Fibroblast of peridontal ligament (primary cell): Measurements from ENCODE around the gene F9.
"Not testable (repeated sequence)": the region's sequence is repeated elsewhere in the genome, so short reads cannot be mapped to it uniquely, and the experiment has no call there.

Experiments
- DNase-seq: peaks from one replicate; pipeline ENCODE4 v3.0.0-alpha.2; 2010; ENCODE audit errors: extremely low read depth

The F9 gene

GRCh38 chrX:139530550-139530949 is at the start of gene F9:
TSS of gene F9 (plus strand) at chrX:139530739. CDS start at chrX:139530765, 26 bp downstream.
- DNase-seq: no peak

DNA sequence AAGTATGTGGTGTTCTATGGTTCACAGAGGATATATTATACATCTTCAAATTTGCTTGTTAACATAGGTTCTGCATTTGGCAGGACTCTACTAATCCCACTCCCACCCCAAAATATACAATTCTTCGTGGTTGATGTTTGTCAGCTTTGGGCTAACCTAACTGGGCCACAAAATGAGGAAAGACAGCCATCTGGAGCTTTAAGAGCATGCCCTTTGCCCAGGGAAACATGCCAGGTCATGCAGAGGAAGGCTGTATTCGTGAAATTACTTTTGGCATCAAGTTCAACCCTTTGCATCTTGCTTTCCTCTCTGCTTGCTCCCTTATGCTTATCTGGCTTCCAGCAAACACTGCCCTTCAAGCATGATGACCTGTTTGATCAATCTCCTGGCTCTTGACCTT is 46.8 kb upstream of the F9 start:
- no peak for DNase-seq

- no peak for DNase-seq
These were observed 45.9 kb upstream of the F9 start for GRCh38 chrX:139484591-139484990.

DNA sequence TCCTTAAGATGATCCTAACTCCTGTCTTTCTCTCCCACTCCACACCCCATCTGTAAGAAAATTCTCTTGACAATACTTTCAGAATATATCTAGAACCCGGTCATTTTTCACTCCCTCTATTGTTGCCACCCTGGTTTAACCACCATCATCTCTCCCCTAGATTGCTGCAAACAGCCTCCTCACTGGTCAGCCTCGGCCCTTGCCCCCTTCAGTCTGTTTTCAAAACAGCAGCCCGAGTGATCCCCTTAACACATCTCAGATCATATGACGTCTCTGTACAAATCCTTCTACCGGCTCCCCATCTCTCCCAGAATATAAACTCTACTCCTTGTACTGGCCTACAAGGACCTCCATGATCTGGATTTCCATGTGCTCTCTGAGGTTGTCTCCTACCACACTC is 35.2 kb upstream of the F9 start:
- DNase-seq: no peak

GRCh38 chrX:139506333-139506732 is 24.2 kb upstream of the F9 start:
- DNase-seq: no peak

- DNase-seq: no peak
These were observed 22.4 kb upstream of the F9 start for GRCh38 chrX:139508099-139508498.

GRCh38 chrX:139518475-139518874 is 12.1 kb upstream of the F9 start:
- DNase-seq: no peak

DNA sequence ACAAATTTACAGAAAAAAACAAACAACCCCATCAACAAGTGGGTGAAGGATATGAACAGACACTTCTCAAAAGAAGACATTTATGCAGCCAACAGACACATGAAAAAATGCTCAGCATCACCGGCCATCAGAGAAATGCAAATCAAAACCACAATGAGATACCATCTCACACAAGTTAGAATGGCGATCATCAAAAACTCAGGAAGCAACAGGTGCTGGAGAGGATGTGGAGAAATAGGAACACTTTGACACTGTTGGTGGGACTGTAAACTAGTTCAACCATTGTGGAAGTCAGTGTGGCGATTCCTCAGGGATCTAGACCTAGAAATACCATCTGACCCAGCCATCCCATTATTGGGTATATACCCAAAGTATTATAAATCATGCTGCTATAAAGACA is 1.7 kb upstream of the F9 start:
- not testable (repeated sequence) for DNase-seq

DNA sequence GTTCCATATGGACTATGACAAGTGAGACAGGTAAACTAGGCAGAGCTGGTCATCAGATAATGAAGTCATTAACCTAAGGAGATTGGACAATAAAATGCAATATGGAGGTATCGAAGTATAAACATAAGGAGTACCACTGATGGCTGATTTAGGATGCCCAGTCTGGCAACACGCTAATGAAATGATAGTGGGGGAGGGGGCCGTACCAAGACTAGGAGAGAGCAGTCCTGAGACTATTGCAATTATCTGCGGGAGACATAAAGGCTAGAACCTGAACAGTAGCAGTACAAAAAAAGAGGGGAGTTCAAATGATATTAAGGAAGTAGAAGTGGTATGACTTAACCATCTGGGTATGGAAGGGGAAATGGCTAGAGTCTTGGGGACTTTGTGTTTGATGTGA is 2.3 kb downstream of the F9 start:
- DNase-seq: no peak

- no peak for DNase-seq
These were observed 2.9 kb downstream of the F9 start for GRCh38 chrX:139533444-139533843.

DNA sequence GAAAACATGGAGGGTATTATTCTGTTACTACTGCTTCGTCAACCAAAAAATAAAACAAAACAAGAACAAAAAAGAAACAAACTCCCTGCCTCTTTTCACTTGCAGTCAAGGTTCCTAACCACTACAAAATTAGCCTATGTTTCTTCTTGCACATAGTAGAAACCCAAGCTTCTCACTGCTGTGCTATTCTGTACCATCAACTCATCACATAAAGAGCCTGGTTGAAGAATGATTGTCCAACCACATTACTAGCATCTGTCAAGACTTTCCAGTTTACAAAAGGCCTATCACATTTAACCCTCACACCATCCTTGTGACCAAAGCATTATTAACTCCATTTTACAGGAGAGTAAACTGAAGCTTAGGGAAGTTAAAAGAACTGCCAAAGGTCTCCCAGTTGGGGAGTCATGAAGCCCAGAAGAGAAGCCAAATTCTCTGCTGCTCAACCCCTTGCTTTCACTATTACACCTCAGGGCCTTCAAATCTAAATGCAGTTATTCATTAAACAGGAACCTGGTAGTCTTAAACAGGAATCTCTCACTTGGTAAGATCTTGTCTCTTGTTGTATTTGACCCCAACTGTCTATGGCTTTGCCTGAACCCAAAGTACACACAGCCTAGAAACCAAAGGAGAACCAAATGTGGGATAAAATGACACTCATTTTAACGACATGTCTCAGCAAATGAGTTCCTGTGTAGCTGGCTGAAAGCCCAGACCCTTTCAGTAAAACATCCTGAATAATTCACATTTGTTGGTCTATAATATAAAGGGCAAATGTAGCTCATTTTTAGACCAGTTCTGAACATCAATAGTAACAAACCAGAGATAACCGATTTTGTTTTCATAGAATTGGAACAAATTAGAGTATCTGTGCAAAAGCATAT is 8.6 kb downstream of the F9 start:
- no peak for DNase-seq

- no peak for DNase-seq
These were observed 12.1 kb downstream of the F9 start for GRCh38 chrX:139542652-139543051.

DNA sequence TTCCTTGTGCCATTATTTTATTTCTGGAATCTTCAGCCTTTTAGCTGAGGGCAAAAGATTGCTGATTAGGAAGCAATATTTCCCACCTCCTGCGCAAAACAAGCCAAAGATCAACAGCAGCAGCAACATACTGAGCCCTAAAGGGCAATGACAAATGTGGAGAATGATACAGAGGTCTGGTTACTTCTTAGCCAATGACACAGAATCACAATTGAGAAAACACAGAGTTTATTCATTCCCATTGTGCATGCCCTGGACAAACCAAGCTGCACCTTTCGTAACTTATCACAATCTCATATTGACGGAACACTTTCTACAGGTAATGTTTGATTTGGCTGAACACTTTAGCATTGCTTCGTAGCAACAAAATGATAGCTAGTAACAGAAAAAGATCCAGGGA is 13.4 kb downstream of the F9 start:
- no peak for DNase-seq

DNA sequence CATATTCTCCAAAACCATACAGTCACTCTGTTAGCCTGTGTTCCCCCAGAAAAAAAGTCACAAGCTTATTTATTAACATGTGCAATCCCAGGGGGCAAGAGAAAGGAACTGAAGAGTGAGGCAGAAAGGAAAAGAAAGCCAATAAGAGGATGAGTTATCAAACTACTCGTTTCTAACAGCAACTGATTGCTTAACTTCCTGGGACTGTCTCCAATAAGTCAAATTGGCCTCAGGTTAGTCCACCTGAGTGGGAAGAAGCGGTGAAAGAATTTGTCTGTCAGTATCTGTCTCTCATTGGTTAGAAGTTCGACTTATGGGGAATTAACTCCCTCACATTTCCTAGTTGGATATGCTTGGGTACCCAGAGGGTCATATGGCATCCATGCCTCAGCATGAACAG is 14.1 kb downstream of the F9 start:
- no peak for DNase-seq

DNA sequence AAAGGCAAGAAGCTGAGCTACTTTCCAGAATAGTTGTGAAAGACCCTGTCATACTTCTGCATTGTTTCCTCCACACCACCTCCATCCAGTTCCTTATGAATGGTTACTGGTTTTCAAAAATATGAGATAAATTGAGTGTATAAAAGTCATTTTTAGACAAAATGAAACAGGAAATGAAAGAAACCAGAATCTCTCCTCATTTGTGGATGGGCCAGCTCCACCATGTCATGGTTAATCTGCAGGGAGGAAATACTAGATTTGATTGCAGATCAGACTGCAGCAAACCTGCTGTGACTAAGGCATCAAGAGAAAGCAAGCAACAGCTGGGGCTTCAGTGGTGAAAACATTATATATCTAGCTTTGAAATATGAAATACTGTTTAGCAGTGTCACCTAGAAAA is 23.8 kb downstream of the F9 start:
- DNase-seq: no peak

DNA sequence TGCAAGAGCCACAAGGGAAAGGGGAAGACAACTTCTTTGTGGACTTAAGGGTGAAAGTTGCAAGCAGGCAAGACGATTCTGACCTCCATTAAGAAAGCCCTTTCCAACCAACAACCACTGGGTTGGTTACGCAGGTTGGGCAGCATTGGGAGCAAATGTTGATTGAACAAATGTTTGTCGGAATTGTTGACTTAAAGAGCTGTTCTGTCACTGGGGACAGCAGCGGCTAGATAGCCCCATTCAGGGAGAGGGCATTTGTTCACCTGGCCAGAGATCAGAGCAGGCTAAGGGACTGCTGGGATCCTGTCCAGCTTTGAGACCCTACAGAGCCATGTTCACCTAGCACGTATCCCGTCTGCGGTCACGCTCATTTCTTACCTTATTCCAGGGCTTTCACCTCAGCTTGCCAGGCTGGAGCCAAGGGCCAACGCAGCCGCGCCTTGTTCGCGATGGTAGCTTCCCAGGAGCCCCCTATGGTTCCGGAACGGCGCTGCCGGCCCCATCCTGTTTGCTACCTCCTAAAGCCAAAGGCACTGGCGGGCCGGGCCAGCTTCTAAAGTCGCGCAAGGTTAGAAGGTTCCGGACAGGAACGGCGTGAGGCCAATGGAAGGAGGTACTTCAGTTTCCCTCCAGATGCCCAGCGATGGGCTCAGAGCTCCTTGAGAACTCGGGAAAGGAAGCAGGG is 24.6 kb downstream of the F9 start:
- no peak for DNase-seq

- peak; percentile 30 for DNase-seq
These were observed 29.0 kb downstream of the F9 start for GRCh38 chrX:139559383-139560042.

- DNase-seq: no peak
These were observed 29.7 kb downstream of the F9 start for GRCh38 chrX:139560221-139560620.

DNA sequence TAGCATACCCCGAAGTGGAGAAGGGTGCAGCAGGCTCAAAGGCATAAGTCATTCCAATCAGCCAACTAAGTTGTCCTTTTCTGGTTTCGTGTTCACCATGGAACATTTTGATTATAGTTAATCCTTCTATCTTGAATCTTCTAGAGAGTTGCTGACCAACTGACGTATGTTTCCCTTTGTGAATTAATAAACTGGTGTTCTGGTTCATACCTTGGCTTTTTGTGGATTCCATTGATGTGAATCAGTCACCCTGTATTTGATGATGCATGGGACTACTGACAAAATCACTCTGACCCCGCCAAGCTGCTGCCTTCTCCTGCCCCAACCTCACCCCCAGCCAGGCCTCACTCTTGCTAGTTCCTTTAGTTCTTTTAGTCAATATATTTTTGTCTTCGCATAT is 32.7 kb downstream of the F9 start:
- no peak for DNase-seq

DNA sequence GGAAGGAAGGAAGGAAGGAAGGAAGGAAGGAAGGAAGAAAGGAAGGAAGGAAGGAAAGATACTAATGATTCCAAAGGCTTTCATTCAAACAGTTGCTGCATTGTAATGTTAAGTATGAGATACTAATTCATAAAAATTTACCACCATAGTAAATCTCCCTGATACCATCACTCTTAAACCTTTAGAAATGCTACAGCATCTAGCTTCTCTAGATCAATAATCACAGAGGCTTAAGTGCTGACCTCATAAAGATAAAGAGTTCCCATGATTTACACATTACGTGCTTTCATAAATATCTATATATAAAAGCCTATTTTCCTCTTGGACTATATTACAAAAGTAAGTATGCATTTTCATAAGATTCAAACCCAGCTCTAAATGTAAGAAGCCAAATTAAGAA is 36.4 kb downstream of the F9 start:
- no peak for DNase-seq

DNA sequence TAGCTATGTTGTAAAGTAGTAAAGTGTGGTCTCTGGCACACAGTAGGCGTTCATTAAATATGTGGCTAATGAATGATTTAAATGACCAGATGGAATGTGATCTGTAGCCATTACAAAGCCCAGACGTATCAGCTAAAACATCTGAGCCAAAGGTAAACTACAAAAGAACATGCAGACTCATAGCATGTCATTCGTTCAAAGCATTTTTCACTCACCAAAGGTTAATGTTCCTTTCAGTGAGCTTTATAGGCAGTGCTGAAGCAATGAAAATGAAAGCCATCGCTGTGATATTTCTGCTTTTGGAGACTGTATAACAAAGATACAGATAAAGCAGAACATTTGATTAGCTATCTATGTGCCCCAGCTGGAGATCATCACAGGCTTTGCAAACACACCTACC is 50.5 kb downstream of the F9 start:
- DNase-seq: no peak

GRCh38 chrX:139585613-139586012 is 55.1 kb downstream of the F9 start:
- DNase-seq: no peak

DNA sequence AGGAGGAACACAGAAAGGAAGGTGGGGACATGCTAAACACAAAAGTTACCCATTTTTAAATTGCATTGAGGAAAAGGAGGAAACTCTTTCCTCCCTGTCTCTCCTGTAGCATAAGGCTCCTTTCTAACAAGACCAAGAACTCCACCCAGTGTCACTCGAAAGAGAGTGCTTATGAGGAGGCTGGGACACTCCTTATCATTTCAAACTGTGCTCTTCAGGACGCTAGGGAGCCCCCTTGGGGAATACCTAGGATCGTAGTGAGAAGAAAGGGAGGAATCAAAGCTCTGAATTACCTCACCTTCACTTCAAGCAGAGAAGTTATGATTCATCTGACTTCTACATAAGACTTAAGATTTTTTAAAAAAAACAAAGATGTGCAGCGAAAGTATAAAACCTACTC is 65.5 kb downstream of the F9 start:
- DNase-seq: no peak
